KOPT-K1 (cell line): ENCODE data around the gene FAM13A.

Experiments
- H3K27ac ChIP-seq: fragments of 200-600 bp; sonication (generic); 2 replicates; pipeline ENCODE4 v1.5.1; 2016; ENCODE audit warnings: antibody characterized with exemption, mild to moderate bottlenecking, low read depth, low read length; ENCODE audit not compliant: poor library complexity, severe bottlenecking
- H3K36me3 ChIP-seq: fragments of 200-600 bp; sonication (generic); 2 replicates; pipeline ENCODE4 v1.5.1; 2017; ENCODE audit warnings: antibody characterized with exemption, mild to moderate bottlenecking, low read length, moderate library complexity; ENCODE audit not compliant: insufficient read depth
- H3K9me3 ChIP-seq: fragments of 200-600 bp; sonication (generic); 2 replicates; pipeline ENCODE4 v1.5.1; 2017; ENCODE audit warnings: antibody characterized with exemption, low read length, mild to moderate bottlenecking; ENCODE audit not compliant: insufficient read depth, poor library complexity, severe bottlenecking

Gene FAM13A

DNA sequence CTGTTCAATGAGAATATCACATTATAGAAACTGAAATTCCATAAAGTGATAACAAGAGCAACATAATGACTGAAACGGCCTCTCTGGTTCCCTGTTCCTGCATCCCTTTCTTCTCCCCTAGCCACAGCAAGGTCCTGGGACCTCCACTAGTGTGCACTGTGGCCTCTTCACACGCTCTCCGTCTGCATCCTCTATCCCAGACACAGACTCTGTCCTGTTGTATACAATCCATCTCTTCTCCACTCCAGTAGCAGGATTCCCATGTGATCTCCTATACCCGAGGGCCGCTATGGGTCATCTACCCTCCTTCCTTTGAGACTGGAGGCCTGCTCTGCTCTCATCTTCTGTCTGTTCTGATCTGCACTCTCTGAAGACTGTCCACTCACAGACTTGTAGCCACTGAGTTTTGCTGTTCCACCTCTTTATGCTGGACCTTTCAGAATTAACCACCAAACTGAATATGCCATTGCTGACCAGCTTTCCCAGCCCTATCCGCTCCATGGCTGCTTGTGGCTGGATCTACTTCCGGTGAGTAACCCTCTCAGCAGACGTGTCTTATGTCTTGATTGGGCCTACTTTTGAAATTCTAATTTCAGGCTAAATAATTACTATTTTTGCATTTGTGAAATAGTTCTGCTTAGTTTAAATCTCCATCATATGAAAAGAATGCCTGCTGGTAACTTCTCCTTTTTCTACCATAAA lies 254.2 kb downstream of the FAM13A start:
- Histone ChIP-seq H3K27ac (no peak overlapping the region), H3K9me3 (no peaks in the 10 kb centered on the region)

DNA sequence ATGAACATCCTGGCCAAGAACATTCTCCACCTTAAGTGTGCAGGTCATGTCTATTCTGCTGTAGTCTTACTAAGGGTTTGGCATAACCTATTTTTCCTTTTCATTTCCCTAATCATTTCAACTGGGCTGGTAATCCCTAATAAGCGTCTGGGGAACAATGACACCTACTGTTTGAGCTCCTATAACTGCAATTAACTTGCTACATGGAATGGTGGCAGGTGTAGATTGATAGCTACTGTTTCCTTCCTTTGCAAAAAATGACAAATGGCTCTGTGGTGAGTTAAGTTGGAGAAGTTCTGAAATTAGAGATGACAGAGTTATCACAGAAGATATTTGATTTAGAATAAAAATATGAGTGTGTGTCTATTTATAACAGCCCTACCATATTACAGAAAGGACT lies 254.8 kb downstream of the FAM13A start:
- Histone ChIP-seq H3K36me3 (no peaks in the 10 kb centered on the region), H3K9me3 (no peaks in the 10 kb centered on the region), H3K27ac (no peak overlapping the region)

More for the DNA sequence above, 254.2 kb downstream of the FAM13A start:
- H3K36me3 ChIP-seq = no peaks in the 10 kb centered on the region

GRCh38 chr4:88799900-88800299 lies 257.1 kb downstream of the FAM13A start:
- H3K36me3 ChIP-seq = no peaks in the 10 kb centered on the region
- no peak overlapping the region for H3K27ac ChIP-seq
- no peaks in the 10 kb centered on the region for H3K9me3 ChIP-seq

GRCh38 chr4:88797725-88798124 lies 259.3 kb downstream of the FAM13A start:
- no peaks in the 10 kb centered on the region for H3K9me3 ChIP-seq
- H3K27ac ChIP-seq = no peak overlapping the region
- H3K36me3 ChIP-seq = no peaks in the 10 kb centered on the region

GRCh38 chr4:88796545-88796944 lies 260.4 kb downstream of the FAM13A start:
- Histone ChIP-seq H3K27ac (no peak overlapping the region), H3K36me3 (no peaks in the 10 kb centered on the region), H3K9me3 (no peaks in the 10 kb centered on the region)

- Histone ChIP-seq H3K9me3 (no peaks in the 10 kb centered on the region), H3K36me3 (no peaks in the 10 kb centered on the region), H3K27ac (no peak overlapping the region)
Measured at GRCh38 chr4:88794952-88795351, 262.0 kb downstream of the FAM13A start.

DNA sequence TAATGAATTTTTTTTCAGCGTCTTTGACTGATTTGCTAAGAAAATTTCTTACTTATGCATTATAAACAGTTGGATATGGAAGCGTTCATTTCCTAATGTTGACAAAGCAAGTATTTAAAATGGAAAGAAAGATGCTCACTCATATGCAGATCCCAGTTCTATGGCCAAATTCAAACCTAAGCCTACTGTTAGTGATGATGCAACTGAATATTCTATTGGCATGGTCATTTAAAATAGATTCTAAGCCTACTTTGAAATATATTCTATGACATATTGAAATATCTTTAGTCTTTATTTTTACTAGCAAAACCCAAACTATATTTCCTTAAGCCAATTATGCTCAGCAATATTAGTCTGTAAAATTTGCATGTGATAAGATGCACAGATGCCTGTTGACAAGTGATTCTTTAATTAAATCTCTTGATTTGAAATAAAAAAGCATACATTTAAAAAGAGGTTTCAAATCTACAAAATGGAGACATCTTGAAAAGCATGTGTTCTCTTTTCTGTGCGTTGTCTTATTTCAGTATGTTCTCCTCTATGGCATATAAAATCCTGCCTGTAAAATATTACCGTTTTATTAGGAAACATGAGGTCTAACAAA lies 262.8 kb downstream of the FAM13A start:
- Histone ChIP-seq H3K9me3 (no peaks in the 10 kb centered on the region), H3K36me3 (no peaks in the 10 kb centered on the region), H3K27ac (no peak overlapping the region)

- Histone ChIP-seq H3K9me3 (no peaks in the 10 kb centered on the region), H3K36me3 (no peaks in the 10 kb centered on the region), H3K27ac (no peak overlapping the region)
Measured at GRCh38 chr4:88793475-88793874, 263.5 kb downstream of the FAM13A start.

DNA sequence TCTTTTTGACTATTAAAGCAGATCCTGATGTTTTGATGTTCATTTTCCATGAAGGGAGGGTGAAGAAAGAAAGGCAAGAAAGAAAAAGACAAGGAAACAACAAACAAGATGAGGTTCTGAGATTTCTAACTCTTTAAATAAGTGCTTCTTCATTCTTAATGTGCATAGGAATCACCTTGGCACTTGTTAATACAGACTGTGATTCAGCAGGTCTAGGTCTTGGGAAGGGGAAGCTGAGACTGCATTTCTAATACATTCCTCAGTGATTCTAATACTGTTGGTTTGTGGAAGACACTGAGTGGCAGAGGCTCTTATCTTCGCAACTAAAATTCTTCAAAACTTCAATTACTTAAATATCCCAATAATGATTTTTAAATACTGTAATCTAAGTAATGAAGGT lies 264.2 kb downstream of the FAM13A start:
- Histone ChIP-seq H3K36me3 (no peaks in the 10 kb centered on the region), H3K9me3 (no peaks in the 10 kb centered on the region), H3K27ac (no peak overlapping the region)

DNA sequence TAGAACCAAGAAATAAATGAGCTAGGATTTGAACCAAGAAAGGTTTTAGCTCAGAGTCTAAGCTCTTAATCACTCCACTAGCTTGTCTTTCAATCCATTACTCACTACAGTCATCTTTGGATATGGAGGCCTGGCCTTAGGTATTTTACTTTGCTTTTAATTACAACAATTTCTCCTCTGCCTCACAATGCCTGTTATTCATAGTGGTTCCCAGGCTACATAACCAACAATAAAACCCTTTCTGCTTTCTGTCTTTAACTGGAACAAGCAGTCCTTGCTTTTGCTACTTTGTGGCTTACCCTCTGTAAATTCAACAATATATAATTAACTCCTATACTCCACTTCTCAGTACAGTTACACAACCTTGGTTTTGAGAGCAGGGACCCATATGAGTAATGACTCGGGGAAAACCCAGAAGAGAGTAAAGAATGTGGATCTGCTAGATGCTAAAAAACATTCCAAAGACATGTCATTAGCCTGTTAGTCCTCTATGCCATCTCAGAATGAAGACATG lies 264.7 kb downstream of the FAM13A start:
- no peak overlapping the region for H3K27ac ChIP-seq
- H3K36me3 ChIP-seq = no peaks in the 10 kb centered on the region
- H3K9me3 ChIP-seq = no peaks in the 10 kb centered on the region

- Histone ChIP-seq H3K27ac (no peak overlapping the region), H3K36me3 (no peaks in the 10 kb centered on the region), H3K9me3 (no peaks in the 10 kb centered on the region)
Measured at GRCh38 chr4:88791274-88791673, 265.7 kb downstream of the FAM13A start.

DNA sequence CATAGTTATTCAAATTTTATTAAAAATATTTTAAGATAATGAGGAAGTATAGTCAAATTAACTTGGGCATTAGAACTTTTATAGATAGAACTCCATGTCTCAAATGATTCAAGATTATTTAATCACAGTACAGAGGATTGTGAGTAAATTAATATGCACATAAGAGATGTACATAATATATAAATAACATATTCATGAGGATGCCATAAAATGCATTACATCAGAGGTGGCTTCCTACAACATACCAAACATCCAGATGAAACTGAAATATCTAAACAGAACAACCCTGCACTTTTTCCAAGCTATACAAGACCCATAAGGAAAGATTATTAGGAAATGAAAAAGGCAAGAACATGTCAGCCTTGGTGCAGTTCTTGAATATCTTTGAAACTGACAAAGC lies 268.1 kb downstream of the FAM13A start:
- H3K27ac ChIP-seq = no peak overlapping the region
- no peaks in the 10 kb centered on the region for H3K9me3 ChIP-seq
- no peaks in the 10 kb centered on the region for H3K36me3 ChIP-seq

DNA sequence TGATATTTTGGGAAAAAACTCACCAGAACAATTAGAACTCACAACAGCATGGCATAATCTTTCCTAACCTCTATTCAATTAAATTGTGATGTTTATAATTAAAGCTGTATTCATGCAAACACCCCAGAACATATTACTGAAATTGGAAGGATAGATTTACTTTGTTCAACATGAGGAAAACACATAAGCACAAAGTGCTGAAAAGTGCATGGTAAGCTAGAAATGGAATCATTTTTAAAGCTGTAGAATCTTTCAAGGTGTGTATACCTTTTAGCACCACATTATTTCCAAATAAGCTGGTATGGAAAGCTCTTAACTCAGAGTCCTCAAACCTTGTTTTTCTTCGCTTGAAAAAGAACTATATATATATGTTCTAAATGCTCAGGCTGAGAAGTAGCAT lies 268.6 kb downstream of the FAM13A start:
- no peaks in the 10 kb centered on the region for H3K9me3 ChIP-seq

DNA sequence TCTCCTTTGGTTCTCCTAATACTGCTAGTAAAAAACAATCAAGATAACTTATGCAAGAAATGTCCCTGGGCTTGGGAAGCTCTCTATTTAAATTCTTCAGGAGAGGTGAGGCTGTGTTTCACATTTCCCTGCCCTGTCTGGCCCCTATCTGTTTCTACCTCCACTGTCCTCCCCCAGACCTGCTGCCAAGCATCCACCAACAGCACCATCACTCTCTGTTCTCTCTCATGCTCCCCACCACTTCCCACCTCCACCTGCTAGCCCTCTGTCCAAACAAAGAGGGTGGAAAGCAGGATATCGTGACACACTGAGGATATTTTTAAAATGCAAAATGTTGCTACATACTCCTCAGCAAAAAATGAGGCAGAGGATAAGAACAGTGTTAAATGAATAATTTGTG lies 271.0 kb downstream of the FAM13A start:
- no peak overlapping the region for H3K27ac ChIP-seq
- H3K9me3 ChIP-seq = no peaks in the 10 kb centered on the region
- no peaks in the 10 kb centered on the region for H3K36me3 ChIP-seq

More for the DNA sequence above, 268.6 kb downstream of the FAM13A start:
- no peak overlapping the region for H3K27ac ChIP-seq
- H3K36me3 ChIP-seq = no peaks in the 10 kb centered on the region

DNA sequence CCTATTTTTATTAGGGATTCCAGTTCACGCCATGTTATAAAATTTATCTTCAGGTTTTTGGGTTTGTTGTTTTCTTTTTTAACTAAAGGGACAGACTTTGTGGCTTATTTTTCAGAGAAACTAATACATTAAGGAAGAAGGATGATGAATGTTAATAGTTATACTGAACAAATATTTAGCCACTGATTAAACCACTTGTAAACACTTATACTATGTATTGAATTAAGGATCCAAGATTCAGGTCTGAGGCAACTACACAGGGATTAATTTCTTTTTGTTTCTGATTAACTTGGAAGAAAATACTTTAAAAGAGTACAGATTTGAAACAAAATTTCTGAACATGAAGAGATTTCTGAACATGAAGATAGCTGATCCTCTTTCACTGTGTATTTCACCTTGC lies 276.6 kb downstream of the FAM13A start:
- Histone ChIP-seq H3K27ac (no peak overlapping the region), H3K36me3 (no peaks in the 10 kb centered on the region), H3K9me3 (no peaks in the 10 kb centered on the region)

- Histone ChIP-seq H3K9me3 (no peaks in the 10 kb centered on the region), H3K36me3 (no peaks in the 10 kb centered on the region), H3K27ac (no peak overlapping the region)
Measured at GRCh38 chr4:88779431-88779830, 277.6 kb downstream of the FAM13A start.
